ENCODE results near the gene PDZRN3.

The PDZRN3 gene

GRCh38 chr3:73602170-73602569, 22.6 kb downstream of the PDZRN3 start:
- in situ Hi-C loops (cut with HindIII; ENCODE audit: low sequenced_read_pairs) = no loop called here
- DNase-seq (ENCODE audit: low read depth, low spot score) = peak; percentile 80
- no peak for TF ChIP-seq CTCF (IDR thresholded peaks at IDR 0.05; ENCODE audit: low read depth, low read length)
- H3K4me3 ChIP-seq (ENCODE audit: low read depth, low read length) = no peak overlapping the region

DNA sequence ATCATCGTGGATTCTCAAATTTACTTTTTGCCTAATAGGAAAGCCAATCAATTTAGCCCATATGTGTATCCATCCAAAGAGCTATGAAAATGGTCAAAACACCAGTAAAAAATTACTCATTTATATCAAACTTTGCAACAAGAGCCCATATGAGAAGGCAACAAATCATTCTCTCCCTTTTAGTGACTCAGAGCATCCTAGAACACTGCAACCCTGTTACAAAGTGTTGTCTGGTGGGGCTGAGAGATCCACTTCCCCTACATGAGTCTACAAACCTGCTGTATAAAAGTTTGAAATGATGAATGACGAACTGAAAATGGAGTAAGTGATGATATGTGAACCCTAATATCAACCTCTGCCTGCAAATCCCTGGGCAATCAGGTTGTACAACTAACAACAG, 23.3 kb downstream of the PDZRN3 start:
- DNase-seq (ENCODE audit: low read depth, low spot score) = no peak
- no peak overlapping the region for H3K4me3 ChIP-seq (ENCODE audit: low read depth, low read length)
- in situ Hi-C loops (cut with HindIII; ENCODE audit: low sequenced_read_pairs) = no loop called here
- no peak for TF ChIP-seq CTCF (IDR thresholded peaks at IDR 0.05; ENCODE audit: low read depth, low read length)

- no peak for DNase-seq (ENCODE audit: low read depth, low spot score)
- in situ Hi-C loops (cut with HindIII; ENCODE audit: low sequenced_read_pairs) = no loop called here
- H3K4me3 ChIP-seq (ENCODE audit: low read depth, low read length) = no peak overlapping the region
- TF ChIP-seq CTCF (IDR thresholded peaks at IDR 0.05; ENCODE audit: low read depth, low read length) = no peak
Measured at GRCh38 chr3:73601011-73601410, 23.7 kb downstream of the PDZRN3 start.

- in situ Hi-C loops (cut with HindIII; ENCODE audit: low sequenced_read_pairs) = no loop called here
- no peak for TF ChIP-seq CTCF (IDR thresholded peaks at IDR 0.05; ENCODE audit: low read depth, low read length)
- DNase-seq (ENCODE audit: low read depth, low spot score) = peak; percentile 37
- no peak overlapping the region for H3K4me3 ChIP-seq (ENCODE audit: low read depth, low read length)
Measured at GRCh38 chr3:73600293-73600938, 24.3 kb downstream of the PDZRN3 start.

GRCh38 chr3:73599605-73600004, 25.1 kb downstream of the PDZRN3 start:
- in situ Hi-C loops (cut with HindIII; ENCODE audit: low sequenced_read_pairs) = no loop called here

GRCh38 chr3:73597476-73597875, 27.3 kb downstream of the PDZRN3 start:
- in situ Hi-C loops (cut with HindIII; ENCODE audit: low sequenced_read_pairs) = no loop called here
- no peak overlapping the region for H3K4me3 ChIP-seq (ENCODE audit: low read depth, low read length)
- TF ChIP-seq CTCF (IDR thresholded peaks at IDR 0.05; ENCODE audit: low read depth, low read length) = no peak
- no peak for DNase-seq (ENCODE audit: low read depth, low spot score)

More at GRCh38 chr3:73599605-73600004, 25.1 kb downstream of the PDZRN3 start:
- DNase-seq (ENCODE audit: low read depth, low spot score) = no peak
- no peak overlapping the region for H3K4me3 ChIP-seq (ENCODE audit: low read depth, low read length)
- no peak for TF ChIP-seq CTCF (IDR thresholded peaks at IDR 0.05; ENCODE audit: low read depth, low read length)
